Measurements from ENCODE around the gene ABCD2.
"Not testable (repeated sequence)": the region's sequence is repeated elsewhere in the genome, so short reads cannot be mapped to it uniquely, and the experiment has no call there.

ABCD2 gene

GRCh38 chr12:39612250-39612649 is 7.4 kb downstream of the ABCD2 start:
- no peak for DNase-seq (ENCODE audit: low read depth)

- DNase-seq (ENCODE audit: low read depth), result no peak
Measured at GRCh38 chr12:39611818-39612217, 7.8 kb downstream of the ABCD2 start.

- no peak for DNase-seq (ENCODE audit: low read depth)
Measured at GRCh38 chr12:39610436-39611025, 9.1 kb downstream of the ABCD2 start.

GRCh38 chr12:39606712-39607423 is 12.7 kb downstream of the ABCD2 start:
- no peak for DNase-seq (ENCODE audit: low read depth)

GRCh38 chr12:39605996-39606395 is 13.6 kb downstream of the ABCD2 start:
- no peak for DNase-seq (ENCODE audit: low read depth)

DNA sequence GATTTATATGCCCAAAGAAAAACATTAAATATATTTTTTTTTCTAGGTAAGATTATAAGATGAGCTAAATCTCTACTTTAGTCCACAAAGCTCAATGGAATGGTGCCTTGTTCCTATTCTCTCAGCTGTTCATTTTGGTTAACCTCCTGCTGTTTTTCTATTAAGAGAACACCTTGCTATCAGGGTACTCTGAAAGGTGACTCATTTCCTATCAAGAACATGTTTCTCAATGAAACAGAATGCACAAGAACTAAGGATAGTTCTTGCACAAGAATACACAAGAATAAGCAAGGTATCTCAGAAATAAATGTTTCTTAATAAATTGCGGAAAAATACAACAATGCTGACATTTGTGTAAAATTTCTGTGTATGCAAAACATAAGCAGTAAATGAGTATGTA is 14.1 kb downstream of the ABCD2 start:
- no peak for DNase-seq (ENCODE audit: low read depth)

- DNase-seq (ENCODE audit: low read depth), result no peak
Measured at GRCh38 chr12:39603065-39603464, 16.5 kb downstream of the ABCD2 start.

DNA sequence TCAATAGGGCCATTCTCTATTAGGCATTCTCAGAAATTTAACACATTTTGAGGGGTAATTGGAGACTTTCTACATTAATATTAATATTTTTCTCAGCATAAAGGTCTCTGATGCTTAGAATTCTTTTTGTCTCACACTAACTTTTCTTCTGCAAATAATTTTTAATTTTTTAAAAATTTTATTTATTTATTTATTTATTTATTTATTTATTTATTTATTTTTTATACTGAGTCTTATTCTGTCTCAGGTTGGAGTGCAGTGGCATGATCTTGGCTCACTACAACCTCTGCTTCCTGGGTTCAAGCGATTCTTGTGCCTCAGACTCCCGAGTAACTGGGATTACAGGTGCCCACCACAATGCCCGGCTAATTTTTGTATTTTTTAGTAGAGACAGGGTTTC is 17.7 kb downstream of the ABCD2 start:
- not testable (repeated sequence) for DNase-seq (ENCODE audit: low read depth)

DNA sequence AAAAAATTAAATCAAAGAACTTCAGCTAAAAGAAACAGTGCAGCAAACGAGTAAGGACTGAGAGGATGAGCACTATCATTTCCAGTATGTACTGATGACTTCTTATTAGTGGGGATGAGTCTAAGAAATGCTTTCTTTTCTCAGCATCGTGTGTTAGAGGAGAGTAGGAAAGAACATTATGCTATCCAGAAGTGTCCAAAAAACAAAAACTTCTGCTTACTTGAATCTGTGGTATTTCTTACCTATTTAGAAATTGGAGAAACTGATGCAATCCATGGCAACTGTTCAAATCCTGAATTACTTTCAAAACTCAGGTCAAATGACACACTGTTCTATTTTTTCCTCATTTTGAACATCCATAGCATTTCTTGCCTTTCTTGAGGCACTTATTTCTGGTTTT is 23.7 kb downstream of the ABCD2 start:
- DNase-seq (ENCODE audit: low read depth), result no peak

GRCh38 chr12:39592295-39592694 is 27.3 kb downstream of the ABCD2 start:
- DNase-seq (ENCODE audit: low read depth), result no peak

GRCh38 chr12:39588348-39588747 is 31.3 kb downstream of the ABCD2 start:
- DNase-seq (ENCODE audit: low read depth), result no peak

- DNase-seq (ENCODE audit: low read depth), result no peak
Measured at GRCh38 chr12:39587225-39587624, 32.4 kb downstream of the ABCD2 start.

DNA sequence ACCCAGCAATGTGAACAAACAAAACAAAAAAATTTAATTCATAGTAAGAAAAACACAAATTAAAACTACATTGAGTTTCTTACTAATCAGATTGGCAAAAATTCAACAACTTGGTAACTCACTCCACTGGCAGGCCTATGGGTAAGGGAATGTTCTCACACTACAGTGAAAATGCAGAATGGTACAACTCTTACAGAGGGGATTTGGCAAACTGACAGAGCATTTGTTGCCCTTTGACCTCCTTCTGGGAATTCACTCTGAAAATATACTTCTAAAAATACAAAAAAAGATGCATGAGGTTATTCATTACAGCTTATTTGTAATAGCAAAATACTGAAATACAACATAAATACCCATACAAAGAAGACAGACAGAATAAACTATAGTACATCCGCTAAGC is 32.8 kb downstream of the ABCD2 start:
- DNase-seq (ENCODE audit: low read depth), result no peak

DNA sequence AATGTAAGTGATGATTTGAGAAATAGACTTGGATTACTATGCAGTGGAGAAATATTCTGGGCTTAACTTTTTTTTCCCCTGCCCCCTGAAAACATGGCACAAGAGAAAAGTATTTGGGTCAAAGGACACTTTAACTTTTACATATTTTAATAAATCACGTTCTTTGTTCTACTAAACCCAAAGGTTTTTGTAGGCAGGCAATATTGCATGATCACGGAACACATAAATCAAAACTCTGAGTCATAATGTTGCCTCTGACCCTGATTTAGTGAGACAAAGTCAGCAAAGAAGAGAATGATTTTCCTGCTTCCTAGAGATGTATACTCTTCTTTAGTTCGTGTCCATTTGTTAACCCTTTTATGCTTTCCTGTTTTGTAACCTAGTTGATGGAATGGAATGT is 38.0 kb downstream of the ABCD2 start:
- no peak for DNase-seq (ENCODE audit: low read depth)

DNA sequence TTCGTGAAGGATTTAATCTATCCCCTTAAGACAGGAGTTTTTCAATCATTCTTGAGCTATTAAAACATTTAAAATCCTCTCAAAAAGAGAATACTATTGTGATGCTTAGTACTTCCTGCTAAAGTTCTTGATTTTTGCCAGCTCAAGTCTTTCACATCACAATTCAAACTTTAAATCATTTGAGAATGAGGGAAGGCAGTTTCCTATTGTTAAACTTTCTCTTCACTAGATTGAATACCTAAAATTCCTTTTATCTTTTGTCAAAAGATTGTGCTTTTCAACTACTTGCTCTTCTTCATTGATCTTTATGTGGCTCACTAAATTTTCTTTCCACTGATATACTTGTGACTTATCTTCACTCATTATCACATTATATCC is 44.1 kb downstream of the ABCD2 start:
- no peak for DNase-seq (ENCODE audit: low read depth)

GRCh38 chr12:39574785-39575497 is 44.7 kb downstream of the ABCD2 start:
- DNase-seq (ENCODE audit: low read depth), result no peak

DNA sequence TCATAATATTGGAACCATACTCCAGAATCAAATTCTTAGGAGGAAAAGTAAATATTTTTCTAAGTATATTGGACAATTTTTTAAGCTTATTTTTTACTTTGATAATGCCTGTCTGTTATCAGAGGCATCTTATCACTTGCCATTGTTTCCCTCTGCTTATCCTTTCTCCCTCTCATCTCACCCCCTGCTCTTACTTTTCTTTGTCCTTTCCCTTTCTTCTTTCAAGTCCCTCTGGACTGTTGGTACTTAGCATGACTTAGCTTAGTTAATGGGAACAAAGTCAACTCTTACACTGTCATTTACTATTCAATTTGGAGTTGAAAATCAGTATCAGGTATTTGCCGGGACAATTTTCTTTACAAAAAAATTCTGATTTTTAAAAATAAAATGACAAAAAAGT is 45.2 kb downstream of the ABCD2 start:
- DNase-seq (ENCODE audit: low read depth), result no peak

- DNase-seq (ENCODE audit: low read depth), result no peak
Measured at GRCh38 chr12:39573971-39574370, 45.6 kb downstream of the ABCD2 start.

DNA sequence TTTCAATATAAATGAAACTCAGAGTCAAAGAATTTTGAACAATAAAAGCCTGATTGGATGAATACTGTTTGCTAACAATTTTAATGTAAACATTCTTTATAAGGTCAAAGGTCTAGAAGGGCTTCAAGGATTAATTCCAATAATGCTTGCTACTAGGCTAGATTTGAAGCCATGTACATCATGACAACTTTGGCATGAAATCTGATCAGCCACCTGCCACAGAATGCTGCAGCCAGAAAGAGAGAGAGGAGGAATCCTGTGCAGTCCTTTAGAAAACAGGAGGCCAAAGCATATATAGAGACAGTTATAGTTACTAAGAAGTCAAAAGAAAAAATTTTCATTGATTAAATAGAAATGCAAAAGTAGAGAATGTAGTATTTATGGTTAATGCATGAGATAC is 47.1 kb downstream of the ABCD2 start:
- no peak for DNase-seq (ENCODE audit: low read depth)

GRCh38 chr12:39571351-39571750 is 48.3 kb downstream of the ABCD2 start:
- no peak for DNase-seq (ENCODE audit: low read depth)

GRCh38 chr12:39553476-39553875 is 66.1 kb downstream of the ABCD2 start:
- no peak for DNase-seq (ENCODE audit: low read depth)

DNA sequence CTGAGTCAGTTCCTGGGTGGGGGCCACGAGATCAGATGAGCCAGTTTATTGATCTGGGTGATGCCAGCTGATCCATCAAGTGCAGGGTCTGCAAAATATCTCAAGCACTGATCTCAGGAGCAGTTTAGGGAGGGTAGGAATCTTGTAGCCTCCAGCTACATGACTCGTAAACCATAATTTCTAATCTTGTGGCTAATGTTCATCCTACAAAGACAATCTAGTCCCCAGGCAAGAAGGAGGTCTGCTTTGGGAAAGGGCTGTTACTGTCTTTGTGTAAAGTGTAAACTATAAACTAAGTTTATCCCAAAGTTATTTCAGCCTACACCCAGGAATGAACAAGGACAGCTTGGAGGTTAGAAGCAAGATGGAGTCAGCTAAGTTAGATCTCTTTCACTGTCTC is 75.4 kb downstream of the ABCD2 start:
- not testable (repeated sequence) for DNase-seq (ENCODE audit: low read depth)

DNA sequence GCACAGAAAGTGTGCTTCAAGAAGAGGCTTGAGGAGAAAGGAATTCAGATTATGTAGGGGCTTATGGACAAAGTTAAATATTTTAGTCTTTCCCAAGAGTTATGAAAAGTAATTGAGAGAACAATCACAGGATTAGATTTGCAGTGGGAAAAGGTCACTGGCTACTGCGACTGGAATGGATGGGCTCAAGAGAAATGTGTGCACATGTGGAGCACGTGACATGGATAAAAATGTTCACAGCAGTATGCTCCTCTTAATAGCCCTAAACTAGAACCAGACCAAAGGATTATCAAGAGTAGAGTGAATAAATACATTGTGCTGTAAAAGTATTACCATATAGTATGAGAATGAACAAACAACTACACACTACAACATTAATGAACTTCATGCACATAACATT is 78.1 kb downstream of the ABCD2 start:
- no peak for DNase-seq (ENCODE audit: low read depth)

DNA sequence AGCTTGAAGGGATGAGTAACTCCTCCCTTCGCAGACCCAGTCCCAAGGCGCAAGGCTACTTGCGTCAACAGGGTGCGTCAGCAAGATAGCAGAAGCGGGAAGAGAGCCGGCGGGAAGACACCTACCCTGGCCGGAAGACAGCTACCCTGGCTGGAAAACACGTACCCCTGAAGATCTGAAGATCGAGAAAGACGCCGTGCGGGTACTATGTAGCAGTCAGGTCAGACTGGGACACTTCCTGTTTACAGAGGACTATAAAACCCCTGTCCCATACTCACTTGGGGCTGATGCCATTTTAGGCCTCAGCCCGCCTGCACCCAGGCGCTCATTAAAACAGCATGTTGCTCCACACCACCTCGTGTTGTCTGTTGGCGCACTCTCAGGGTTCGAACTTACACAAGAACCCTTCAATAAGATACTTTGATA is 80.9 kb downstream of the ABCD2 start:
- DNase-seq (ENCODE audit: low read depth), result no peak

Data from activated T-helper 1 cell treated with Interleukin-2 at 50 U/mL for 16 hours (primary cell).